Measurements from ENCODE around the gene SPON1. TPM values are rescaled to one million over a fixed set of nuclear protein-coding genes. Genes with fewer than 3 reads are reported as not detected.

The SPON1 gene
- total and polyA plus RNA-seq, 2 experiments from 2014 or later = 2.9 to 6.4 TPM

GRCh38 chr11:13955971-13956421 lies 6.5 kb upstream of the SPON1 start:
- no peak overlapping the region for H2AFZ ChIP-seq
- Mint-ChIP-seq H3K27ac (no peak overlapping the region), H3K9me3 (no peaks in the 10 kb centered on the region), H3K36me3 (ENCODE audit: low read depth) (no peaks in the 10 kb centered on the region), H3K4me1 (no peaks in the 10 kb centered on the region), H3K27me3 (ENCODE audit: insufficient read depth, low read depth, poor library complexity) (peaks cover 6% of the 10 kb centered on the region), H3K4me3 (no peak overlapping the region)
- DNase-seq (ENCODE audit: low spot score) = peak; percentile 84
- H4K20me1 ChIP-seq (replicated peaks; ENCODE audit: insufficient read depth) = no peaks in the 10 kb centered on the region; the same call in 1 of the 2 replicates
- no peak overlapping the region for H3K4me3 ChIP-seq
- H3K79me2 ChIP-seq (replicated peaks; ENCODE audit: insufficient read depth) = no peaks in the 10 kb centered on the region
- H3K27me3 ChIP-seq (ENCODE audit: insufficient read depth) = peaks cover 33% of the 10 kb centered on the region
- no peaks in the 10 kb centered on the region for H3F3A ChIP-seq (replicated peaks; ENCODE audit: low read depth)
- peaks cover 7% of the 10 kb centered on the region for H3K4me1 ChIP-seq (ENCODE audit: insufficient read depth)
- TF ChIP-seq NANOG (IDR thresholded peaks at IDR 0.05; ENCODE audit: borderline replicate concordance) (no peak), ZNF462 (CRISPR knock-in tag; IDR thresholded peaks at IDR 0.05) (peak; percentile 36; the same call in 1 of the 2 replicates), JUNB (IDR thresholded peaks at IDR 0.05; ENCODE audit: unreplicated experiment) (no peak), STAT1 (IDR thresholded peaks at IDR 0.05; ENCODE audit: unreplicated experiment) (no peak), ZNF331 (CRISPR knock-in tag; IDR thresholded peaks at IDR 0.05; ENCODE audit: low read depth) (no peak), POLR2AphosphoS5 (IDR thresholded peaks at IDR 0.05; ENCODE audit: low read depth) (no peak), CREB1 (CRISPR knock-in tag; IDR thresholded peaks at IDR 0.05; ENCODE audit: low read depth) (no peak), EZH2 (IDR thresholded peaks at IDR 0.05; ENCODE audit: low read depth, unreplicated experiment) (no peak), ZNF114 (CRISPR knock-in tag; IDR thresholded peaks at IDR 0.05) (no peak), EZH2phosphoT487 (IDR thresholded peaks at IDR 0.05; ENCODE audit: unreplicated experiment) (no peak)
- TF ChIP-seq, protein P1, sequence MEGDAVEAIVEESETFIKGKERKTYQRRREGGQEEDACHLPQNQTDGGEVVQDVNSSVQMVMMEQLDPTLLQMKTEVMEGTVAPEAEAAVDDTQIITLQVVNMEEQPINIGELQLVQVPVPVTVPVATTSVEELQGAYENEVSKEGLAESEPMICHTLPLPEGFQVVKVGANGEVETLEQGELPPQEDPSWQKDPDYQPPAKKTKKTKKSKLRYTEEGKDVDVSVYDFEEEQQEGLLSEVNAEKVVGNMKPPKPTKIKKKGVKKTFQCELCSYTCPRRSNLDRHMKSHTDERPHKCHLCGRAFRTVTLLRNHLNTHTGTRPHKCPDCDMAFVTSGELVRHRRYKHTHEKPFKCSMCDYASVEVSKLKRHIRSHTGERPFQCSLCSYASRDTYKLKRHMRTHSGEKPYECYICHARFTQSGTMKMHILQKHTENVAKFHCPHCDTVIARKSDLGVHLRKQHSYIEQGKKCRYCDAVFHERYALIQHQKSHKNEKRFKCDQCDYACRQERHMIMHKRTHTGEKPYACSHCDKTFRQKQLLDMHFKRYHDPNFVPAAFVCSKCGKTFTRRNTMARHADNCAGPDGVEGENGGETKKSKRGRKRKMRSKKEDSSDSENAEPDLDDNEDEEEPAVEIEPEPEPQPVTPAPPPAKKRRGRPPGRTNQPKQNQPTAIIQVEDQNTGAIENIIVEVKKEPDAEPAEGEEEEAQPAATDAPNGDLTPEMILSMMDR (conservative IDR thresholded peaks at IDR 0.05; ENCODE audit: low read depth in 2 of 2) = peak; percentile 88 to 90
- TF ChIP-seq, protein P2, sequence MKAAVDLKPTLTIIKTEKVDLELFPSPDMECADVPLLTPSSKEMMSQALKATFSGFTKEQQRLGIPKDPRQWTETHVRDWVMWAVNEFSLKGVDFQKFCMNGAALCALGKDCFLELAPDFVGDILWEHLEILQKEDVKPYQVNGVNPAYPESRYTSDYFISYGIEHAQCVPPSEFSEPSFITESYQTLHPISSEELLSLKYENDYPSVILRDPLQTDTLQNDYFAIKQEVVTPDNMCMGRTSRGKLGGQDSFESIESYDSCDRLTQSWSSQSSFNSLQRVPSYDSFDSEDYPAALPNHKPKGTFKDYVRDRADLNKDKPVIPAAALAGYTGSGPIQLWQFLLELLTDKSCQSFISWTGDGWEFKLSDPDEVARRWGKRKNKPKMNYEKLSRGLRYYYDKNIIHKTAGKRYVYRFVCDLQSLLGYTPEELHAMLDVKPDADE (IDR thresholded peaks at IDR 0.05) = no peak
- TF ChIP-seq, protein P3, sequence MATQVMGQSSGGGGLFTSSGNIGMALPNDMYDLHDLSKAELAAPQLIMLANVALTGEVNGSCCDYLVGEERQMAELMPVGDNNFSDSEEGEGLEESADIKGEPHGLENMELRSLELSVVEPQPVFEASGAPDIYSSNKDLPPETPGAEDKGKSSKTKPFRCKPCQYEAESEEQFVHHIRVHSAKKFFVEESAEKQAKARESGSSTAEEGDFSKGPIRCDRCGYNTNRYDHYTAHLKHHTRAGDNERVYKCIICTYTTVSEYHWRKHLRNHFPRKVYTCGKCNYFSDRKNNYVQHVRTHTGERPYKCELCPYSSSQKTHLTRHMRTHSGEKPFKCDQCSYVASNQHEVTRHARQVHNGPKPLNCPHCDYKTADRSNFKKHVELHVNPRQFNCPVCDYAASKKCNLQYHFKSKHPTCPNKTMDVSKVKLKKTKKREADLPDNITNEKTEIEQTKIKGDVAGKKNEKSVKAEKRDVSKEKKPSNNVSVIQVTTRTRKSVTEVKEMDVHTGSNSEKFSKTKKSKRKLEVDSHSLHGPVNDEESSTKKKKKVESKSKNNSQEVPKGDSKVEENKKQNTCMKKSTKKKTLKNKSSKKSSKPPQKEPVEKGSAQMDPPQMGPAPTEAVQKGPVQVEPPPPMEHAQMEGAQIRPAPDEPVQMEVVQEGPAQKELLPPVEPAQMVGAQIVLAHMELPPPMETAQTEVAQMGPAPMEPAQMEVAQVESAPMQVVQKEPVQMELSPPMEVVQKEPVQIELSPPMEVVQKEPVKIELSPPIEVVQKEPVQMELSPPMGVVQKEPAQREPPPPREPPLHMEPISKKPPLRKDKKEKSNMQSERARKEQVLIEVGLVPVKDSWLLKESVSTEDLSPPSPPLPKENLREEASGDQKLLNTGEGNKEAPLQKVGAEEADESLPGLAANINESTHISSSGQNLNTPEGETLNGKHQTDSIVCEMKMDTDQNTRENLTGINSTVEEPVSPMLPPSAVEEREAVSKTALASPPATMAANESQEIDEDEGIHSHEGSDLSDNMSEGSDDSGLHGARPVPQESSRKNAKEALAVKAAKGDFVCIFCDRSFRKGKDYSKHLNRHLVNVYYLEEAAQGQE (IDR thresholded peaks at IDR 0.05; ENCODE audit: unreplicated experiment) = no peak
- ATAC-seq = peak; percentile 86
- H3K36me3 ChIP-seq (ENCODE audit: insufficient read depth) = no peaks in the 10 kb centered on the region
- no peaks in the 10 kb centered on the region for H3K9me2 ChIP-seq (ENCODE audit: insufficient read depth)
- H3K27ac ChIP-seq (ENCODE audit: low read depth) = no peak overlapping the region
- peak overlapping the region; percentile 10; the same call in 1 of the 2 replicates for H3K4me2 ChIP-seq
